Retina (tissue), 1 donor: Measurements from ENCODE around the gene TSHZ1.

Source experiments
- DNase-seq: peaks from one replicate; pipeline ENCODE4 v3.0.0-alpha.2; 2016

Gene TSHZ1

GRCh38 chr18:75208155-75208835 is 2.3 kb upstream of the TSHZ1 start:
- peak; percentile 75 for DNase-seq

GRCh38 chr18:75208836-75209128 is 1.8 kb upstream of the TSHZ1 start:
- DNase-seq, result no peak

GRCh38 chr18:75209129-75209950 is 1.3 kb upstream of the TSHZ1 start, which contains the start of gene PTGR3:
PTGR3 (minus strand) TSS chr18:75209139; CDS start chr18:75209058, 81 bp downstream.
- peak; percentile 74 for DNase-seq

- DNase-seq, result no peak
Observed at GRCh38 chr18:75209951-75210258, 692 bp upstream of the TSHZ1 start.

- peak; percentile 83 for DNase-seq
Observed at GRCh38 chr18:75211002-75211621, 515 bp downstream of the TSHZ1 start.

- DNase-seq, result no peak
Observed at GRCh38 chr18:75211626-75211952, 992 bp downstream of the TSHZ1 start.

GRCh38 chr18:75211953-75212750 is 1.6 kb downstream of the TSHZ1 start:
- DNase-seq, result peak; percentile 57

- no peak for DNase-seq
Observed at GRCh38 chr18:75212751-75213090, 2.1 kb downstream of the TSHZ1 start.

GRCh38 chr18:75213611-75214331 is 3.2 kb downstream of the TSHZ1 start:
- no peak for DNase-seq

GRCh38 chr18:75214332-75214690 is 3.7 kb downstream of the TSHZ1 start:
- DNase-seq, result no peak

GRCh38 chr18:75214766-75215510 is 4.3 kb downstream of the TSHZ1 start:
- DNase-seq, result peak; percentile 50

GRCh38 chr18:75215663-75216062 is 5.1 kb downstream of the TSHZ1 start:
- DNase-seq, result no peak

GRCh38 chr18:75216212-75216910 is 5.8 kb downstream of the TSHZ1 start:
- DNase-seq, result no peak

- no peak for DNase-seq
Observed at GRCh38 chr18:75216911-75217689, 6.5 kb downstream of the TSHZ1 start.

GRCh38 chr18:75218065-75218923 is 7.7 kb downstream of the TSHZ1 start:
- no peak for DNase-seq

- no peak for DNase-seq
Observed at GRCh38 chr18:75219745-75220375, 9.3 kb downstream of the TSHZ1 start.

- DNase-seq, result no peak
Observed at GRCh38 chr18:75220551-75221355, 10.2 kb downstream of the TSHZ1 start.

GRCh38 chr18:75221397-75221796 is 10.8 kb downstream of the TSHZ1 start:
- no peak for DNase-seq
